HG03439 (cell line): ENCODE results near the gene FLT1.

Experiments used
- ATAC-seq: cut with Tn5 transposase; IDR thresholded peaks from one replicate; pipeline ENCODE4 v1.9.1; 2021; ENCODE audit warnings: mild to moderate bottlenecking, moderate library complexity; ENCODE audit not compliant: unreplicated experiment

FLT1 gene

DNA sequence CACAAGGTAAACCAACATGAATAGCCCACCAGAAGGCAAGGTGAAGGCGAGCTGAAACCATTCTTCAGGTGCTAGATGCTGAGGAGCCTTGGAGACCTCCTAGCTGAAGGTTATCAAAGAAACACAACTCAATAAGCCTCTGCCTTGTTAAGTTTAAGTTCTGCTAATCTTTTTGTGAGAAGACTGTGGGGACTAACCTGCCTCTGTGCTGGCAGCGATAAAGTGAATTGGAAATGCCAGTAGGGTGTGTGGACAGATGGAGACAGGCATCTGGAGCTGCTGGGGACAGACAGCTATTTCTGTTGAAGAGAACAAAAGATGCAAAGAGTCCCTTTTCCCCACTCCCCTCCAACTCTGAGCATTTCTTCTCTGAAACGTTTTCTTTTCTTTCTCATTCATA is 33.5 kb upstream of the FLT1 start:
- no peak for ATAC-seq

DNA sequence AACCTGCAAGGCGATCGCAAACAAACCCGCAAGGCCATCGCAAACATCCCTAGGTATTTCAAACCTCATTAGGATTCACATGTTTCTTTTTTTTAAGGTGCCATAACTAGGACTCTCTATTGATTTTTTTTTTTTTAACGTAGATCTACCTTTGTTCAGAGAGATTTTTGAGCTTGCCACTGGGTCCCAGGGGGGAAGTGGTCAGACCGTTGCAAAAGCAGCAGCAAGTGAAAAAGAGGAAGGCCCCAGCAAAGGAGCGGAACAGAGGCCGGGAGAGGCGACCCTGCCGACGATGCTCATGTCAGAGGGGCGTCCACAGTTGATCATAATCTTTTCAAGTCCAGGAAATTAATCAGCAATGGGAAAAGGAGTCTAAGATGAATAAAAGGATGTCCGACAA is 32.7 kb upstream of the FLT1 start:
- no peak for ATAC-seq

- ATAC-seq, result no peak
Measured at GRCh38 chr13:28526876-28527275, 31.9 kb upstream of the FLT1 start.

DNA sequence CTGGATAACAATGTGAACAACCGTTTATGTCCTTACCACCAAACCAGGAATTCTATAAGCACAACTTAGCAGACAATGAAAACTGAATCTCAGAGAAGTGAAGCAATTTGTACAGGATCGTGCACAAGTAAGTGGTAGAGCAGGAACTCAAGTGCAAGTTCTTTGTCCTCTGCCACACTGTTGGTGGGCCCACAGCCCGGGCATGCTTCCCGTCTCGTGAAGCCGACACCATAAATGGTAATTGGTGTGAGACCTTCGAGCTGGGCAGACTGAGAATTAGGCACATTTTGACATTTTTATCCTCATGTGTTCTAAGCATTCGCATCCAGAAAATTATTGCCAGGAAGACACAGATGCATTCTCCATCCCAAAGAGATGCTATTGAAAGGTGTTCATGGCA is 27.9 kb upstream of the FLT1 start:
- ATAC-seq, result no peak

DNA sequence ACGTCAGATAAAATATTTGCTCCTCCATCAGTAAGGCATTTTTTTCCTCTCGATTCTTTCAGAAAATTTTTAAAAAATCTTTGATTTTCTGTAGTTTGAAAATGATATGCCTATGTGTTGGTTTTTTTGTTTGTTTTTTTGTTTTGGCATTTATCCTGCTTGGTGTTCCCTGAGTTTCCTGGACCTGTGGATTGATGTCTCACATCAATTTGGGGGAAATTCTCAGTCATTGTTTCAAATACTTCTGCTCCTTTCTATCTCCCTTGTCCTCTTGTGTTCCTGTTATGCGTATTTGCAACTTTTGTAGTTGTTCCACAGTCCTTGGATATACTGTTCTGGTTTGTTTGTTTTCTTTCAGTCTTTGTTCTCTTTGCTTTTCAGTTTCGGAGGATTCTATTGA is 18.8 kb upstream of the FLT1 start:
- ATAC-seq, result no peak

DNA sequence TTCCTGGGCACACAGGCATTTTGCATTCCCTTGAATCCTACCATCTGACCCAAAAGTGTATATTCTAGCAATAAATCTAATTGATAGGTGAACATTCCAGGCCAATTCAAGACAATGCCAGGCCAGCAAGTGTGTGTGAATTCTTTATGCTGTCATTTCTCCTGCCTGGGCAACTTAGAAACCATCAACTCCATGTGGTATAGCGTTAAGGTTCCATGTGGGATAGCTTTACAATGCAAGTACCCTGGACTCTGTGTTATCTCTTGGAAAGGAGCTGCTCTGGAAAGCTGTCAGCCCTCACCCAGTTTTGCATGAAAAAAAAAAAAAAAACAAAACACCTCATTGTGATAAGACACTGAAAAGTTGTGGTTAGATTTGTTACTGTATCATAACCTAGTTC is 15.6 kb upstream of the FLT1 start:
- ATAC-seq, result no peak

GRCh38 chr13:28510066-28510465 is 15.1 kb upstream of the FLT1 start:
- no peak for ATAC-seq

DNA sequence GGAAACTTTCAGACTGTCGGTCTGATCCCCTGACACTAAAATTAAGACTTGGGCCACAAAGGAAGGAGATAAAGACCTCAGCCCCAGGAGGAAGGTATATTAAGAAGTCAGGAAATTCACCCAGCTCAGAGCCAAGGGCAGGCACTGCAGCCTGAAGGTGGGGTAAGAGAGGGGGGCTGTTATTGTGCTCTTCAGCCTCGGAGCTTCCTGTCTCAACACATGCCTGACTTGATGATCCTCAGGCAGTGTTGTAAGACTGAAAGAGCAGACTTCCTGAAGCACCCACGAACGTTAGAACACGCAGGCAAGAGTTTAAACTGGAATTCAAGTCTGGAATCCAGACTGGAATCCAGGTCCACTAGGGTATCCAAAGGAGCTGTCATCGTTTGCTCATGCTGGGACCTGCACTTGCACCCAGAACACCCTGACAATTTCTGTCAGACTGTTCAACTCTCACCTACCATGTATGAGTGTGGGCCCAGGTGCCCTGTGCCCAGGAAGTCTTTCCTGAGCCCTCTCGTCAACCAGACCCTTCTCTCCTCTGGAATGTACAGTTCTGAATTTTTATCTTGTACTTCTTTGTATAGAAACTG is 10.7 kb upstream of the FLT1 start:
- no peak for ATAC-seq

DNA sequence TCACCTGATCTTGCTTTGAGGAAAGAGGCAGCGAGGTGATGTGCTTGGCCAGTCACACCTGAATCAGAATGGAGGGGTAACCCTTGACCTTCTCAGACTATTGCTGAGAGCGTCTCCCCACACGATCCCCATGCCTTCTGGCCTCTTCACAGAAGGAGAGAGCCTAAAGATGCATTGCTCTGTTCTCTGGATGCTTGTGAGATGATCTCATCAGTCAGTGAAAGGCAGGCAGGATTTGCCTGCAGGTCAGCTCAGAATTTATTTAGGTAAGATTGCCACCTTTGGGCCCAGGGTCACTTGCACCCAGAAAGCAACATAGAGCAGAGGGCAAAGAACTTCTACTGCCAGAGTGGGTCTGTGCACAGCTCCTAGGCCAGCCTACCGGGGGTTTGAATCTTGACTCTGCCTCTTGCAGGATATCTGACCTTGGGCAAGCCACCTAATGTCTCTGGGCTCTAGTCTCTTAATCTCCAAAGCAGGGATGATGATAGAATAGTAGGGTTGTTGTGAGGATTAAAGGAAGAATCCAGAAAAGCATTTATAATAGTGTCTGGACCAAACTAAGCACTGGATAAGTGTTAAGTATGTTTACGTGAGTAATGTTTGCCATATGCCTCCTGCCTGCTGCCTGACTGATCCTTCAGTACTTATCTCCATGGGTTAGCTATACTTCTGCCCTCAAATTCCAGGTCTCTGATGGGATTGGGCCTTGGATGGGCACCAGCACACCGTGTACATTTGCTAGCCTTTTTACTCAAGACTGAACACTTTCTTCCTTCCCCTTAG is 8.4 kb upstream of the FLT1 start:
- ATAC-seq, result no peak

DNA sequence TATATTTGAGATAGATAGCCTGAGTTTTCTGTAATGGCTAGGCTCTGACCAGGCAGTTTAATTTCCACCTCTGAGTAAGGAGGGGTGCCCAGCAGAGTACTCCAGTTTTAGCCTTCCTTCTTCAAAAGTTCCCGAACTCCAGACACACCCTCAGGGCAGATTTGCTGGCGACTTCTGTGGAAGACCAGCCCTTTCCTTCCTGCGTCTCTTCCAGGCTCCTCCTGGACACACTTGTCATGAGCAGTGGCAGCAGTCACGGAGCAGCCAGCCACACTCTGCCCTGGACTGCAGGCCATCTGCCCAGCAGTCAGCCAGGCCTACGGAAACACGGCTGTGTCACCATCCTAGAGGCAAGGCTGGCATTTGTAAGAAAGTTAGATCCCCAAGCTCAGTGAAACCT is 6.6 kb upstream of the FLT1 start:
- no peak for ATAC-seq

DNA sequence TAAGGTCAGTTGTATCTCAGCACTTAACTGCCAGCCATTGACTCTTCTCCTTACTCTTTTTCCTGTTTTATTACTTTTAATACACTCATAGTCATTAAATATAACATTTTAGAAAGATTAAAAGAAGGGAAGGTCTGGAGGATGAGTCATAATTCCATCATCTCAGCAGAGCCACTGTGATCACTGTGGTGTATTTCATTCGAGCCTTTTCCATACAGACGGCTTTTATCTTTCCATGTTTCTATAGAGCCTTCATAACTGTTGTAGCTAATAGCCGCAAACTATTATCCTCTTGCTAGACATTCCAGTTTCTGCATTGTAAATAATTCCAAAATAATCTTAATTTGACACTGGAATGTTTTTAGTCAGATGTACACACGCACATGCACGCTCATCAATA is 4.7 kb upstream of the FLT1 start:
- no peak for ATAC-seq

DNA sequence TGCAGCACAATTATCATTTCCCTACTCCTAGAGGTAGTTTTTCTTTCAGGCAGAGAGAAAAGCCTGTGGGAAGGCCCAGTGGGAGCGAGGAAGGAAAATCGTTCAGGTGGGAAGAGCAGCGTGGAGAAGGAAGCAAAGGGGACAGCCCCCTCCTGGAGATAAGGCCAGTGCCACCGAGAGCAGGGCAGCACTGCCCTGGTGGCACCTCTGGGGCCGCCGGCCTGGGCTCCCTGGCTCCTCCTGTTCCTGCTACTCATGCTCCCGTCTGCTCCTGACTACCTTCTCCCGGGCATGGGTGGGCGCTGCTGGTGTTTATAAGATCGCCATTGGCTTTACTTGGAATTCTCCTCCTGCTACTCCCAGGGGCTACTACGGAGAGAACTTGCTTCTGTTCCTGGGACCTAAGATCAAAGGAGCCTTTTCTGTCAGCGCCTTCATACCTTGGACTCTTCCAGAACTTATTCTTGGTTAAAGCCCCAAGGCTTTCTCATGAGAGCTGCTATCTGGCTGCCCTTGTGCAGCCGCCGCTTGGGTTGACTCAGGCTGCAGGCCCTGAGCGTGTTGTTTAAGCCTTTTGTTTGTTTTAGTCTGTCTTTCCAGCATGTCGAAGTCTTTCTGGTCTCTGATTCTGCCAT is 3.7 kb upstream of the FLT1 start:
- ATAC-seq, result no peak

- ATAC-seq, result no peak
Measured at GRCh38 chr13:28497143-28497876, 2.4 kb upstream of the FLT1 start.

DNA sequence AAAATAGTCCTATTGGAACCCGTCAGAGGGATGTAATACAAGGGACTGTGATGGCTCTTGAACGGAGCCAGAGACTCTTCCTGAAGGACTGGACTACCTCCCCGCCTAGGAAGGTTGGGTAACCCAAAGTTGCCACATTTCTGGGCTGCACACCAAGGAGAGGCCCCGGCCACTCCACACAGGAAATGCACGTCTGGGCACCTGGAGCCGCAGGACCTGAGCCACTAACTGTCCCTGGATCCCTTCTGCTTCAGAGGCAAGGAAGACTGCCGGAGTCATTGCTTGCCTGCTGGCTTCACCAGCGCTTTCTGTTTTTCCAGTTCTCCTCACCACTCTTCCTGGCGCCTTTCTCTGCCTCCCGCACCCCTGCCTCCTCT is 1.2 kb upstream of the FLT1 start:
- ATAC-seq, result no peak

GRCh38 chr13:28495538-28496187 is 735 bp upstream of the FLT1 start:
- no peak for ATAC-seq

DNA sequence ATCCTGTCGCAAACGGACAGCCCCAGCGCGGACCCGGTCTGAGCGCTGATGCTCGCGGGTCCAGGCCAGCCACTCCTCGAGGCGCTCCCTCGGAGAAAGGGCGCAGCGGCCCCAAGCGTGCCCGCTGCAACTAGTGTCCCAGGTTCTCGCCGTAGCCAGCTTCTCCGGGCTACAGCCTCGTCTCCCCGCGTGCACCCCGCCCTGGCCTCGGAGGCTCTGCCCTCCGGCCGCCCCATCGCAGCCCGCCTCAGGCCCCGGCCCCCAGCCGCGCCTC is 487 bp downstream of the FLT1 start:
- no peak for ATAC-seq

DNA sequence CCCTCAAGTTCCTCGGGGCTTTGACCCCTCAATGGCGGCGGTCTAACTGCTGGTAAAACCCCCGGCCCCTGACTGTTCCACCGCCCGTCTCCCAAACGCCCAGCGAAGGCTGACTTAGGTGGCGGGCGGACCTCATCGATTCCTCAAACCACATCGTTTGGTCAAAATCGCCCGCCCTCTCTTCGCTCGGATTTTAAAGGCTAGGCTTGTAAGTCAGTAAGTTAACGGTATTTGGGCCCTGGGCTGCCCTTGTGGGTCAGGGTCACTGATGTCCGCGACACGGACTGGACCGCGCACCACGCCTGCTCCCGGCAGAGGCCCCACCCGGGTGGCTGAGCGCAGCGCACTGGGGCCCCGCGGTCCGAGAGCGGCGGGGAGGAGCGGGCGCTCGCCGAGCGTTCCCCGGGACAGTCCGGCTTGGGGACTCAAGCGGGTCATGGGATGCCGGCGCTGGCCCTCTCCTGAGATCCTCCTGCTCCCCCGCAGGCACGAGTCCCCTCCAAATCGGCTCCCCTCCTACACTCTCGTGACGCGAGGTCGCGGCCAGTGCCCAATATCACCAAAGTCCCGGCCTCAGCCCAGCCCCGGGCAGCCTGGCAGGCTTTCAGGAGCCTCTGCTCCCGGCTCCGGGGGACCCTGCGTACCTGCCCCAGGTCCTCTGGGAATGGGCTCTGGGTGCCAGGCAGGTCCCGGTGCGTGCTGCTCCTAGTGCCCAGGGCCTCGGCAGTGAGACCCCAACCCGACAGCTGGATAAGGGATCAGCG is 1.0 kb downstream of the FLT1 start:
- ATAC-seq, result no peak

GRCh38 chr13:28492569-28493367 is 2.2 kb downstream of the FLT1 start:
- ATAC-seq, result no peak

DNA sequence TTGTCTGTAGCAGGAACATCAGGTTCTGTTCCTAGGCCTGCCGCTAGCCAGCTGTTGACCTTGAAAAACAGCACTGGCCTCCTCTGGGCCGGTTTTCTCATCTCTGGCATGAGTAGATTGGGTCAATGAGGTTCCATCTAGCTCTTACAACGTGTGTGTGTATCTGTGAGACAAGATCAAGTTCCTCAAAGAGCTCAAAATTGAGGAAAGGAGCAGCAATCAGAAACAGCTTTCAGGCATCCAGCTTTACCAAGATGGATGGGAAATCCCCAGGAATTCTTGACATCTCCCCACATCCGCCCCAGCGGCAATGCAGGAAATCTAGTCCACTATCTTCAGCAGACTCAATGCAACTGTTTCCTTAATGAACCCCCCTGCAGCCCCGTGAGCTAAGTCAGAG is 4.9 kb downstream of the FLT1 start:
- ATAC-seq, result no peak

- ATAC-seq, result no peak
Measured at GRCh38 chr13:28489524-28489931, 5.4 kb downstream of the FLT1 start.
